Thymus (tissue), 11 donors: ENCODE data around the gene GOLGA8H. TPM values are rescaled to one million over a fixed set of nuclear protein-coding genes. Genes with fewer than 3 reads are reported as not detected.
"Not testable (repeated sequence)": the region's sequence is repeated elsewhere in the genome, so short reads cannot be mapped to it uniquely, and the experiment has no call there.

ENCODE experiments used
- DNase-seq, 9 donors: peaks; one replicate each; pipeline ENCODE4 v3.0.0-alpha.2; 2013; ENCODE audit warnings: low spot score in 9 of 9, low read depth in 6 of 9, missing footprints in 1 of 9
- H3K27ac ChIP-seq, 2 donors: one replicate each; pipeline ENCODE4 v1.5.1; 2013; ENCODE audit warnings: control low read depth in 1 of 2, low read depth in 1 of 2, low read length in 1 of 2, mild to moderate bottlenecking in 1 of 2, moderate library complexity in 1 of 2
- H3K27me3 ChIP-seq, 2 donors: one replicate each; pipeline ENCODE4 v1.5.1; 2013; ENCODE audit warnings: low read length in 1 of 2; ENCODE audit not compliant: control insufficient read depth in 2 of 2, insufficient read depth in 1 of 2
- H3K36me3 ChIP-seq, 2 donors: one replicate each; pipeline ENCODE4 v1.5.1; 2013; ENCODE audit warnings: low read length in 1 of 2, mild to moderate bottlenecking in 1 of 2, moderate library complexity in 1 of 2; ENCODE audit not compliant: control insufficient read depth in 2 of 2, insufficient read depth in 2 of 2
- H3K4me1 ChIP-seq, 2 donors: one replicate each; pipeline ENCODE4 v1.5.1; 2013; ENCODE audit warnings: low read length in 2 of 2; ENCODE audit not compliant: control insufficient read depth in 2 of 2, insufficient read depth in 2 of 2
- H3K4me3 ChIP-seq, 2 donors: one replicate each; pipeline ENCODE4 v1.5.1; 2013; ENCODE audit warnings: low read length in 2 of 2, control low read depth in 1 of 2, mild to moderate bottlenecking in 1 of 2
- H3K9me3 ChIP-seq, 2 donors: one replicate each; pipeline ENCODE4 v1.5.1; 2013; ENCODE audit warnings: low read length in 1 of 2, mild to moderate bottlenecking in 1 of 2; ENCODE audit not compliant: control insufficient read depth in 2 of 2, insufficient read depth in 1 of 2
- WGBS: extraction: QIAGEN DNeasy Blood & Tissue Kit; methylation state at CpG from one replicate; pipeline ENCODE4 v1.1.7; 2013; 5-methylcytosine and 5-hydroxymethylcytosine counted together
- polyA plus RNA-seq: library from polyadenylated mRNA; stranded (reverse); fragments of 200-250 nt; gene quantifications from one replicate; pipeline ENCODE4 v1.2.3, GENCODE V29; 2013
- total RNA-seq: library from RNA; stranded (reverse); fragments of 120-200 nt; gene quantifications from one replicate; pipeline ENCODE4 v1.2.4, GENCODE V29; 2013
- donor health status: healthy.

GOLGA8H gene
- total and polyA plus RNA-seq, 2 donors: 0.18 to 0.33 TPM

- under 1% methylated on average over 12 of the region's 22 CpGs for WGBS
- not testable (repeated sequence) for H3K36me3 ChIP-seq, H3K4me1 ChIP-seq, H3K27me3 ChIP-seq, H3K9me3 ChIP-seq
- peak overlapping the region; percentile 63 to 70 for H3K4me3 ChIP-seq
- H3K27ac ChIP-seq: peak overlapping the region; percentile 60 to 93
- DNase-seq: peak in 7 of 9 donors; percentile 8 to 55 (median 22)
Measured at GRCh38 chr15:30626194-30626565, 22.4 kb downstream of the GOLGA8H start.

- Histone ChIP-seq H3K4me3 (peak overlapping the region; percentile 63 to 70), H3K27ac (peak overlapping the region in 1 of 2 donors; percentile 17)
- H3K4me1 ChIP-seq, H3K9me3 ChIP-seq, H3K27me3 ChIP-seq, DNase-seq, H3K36me3 ChIP-seq: not testable (repeated sequence)
- under 1% methylated on average over 14 of the region's 20 CpGs for WGBS
Measured at GRCh38 chr15:30626632-30627031, 22.8 kb downstream of the GOLGA8H start.

GRCh38 chr15:30650012-30650929 is 46.4 kb downstream of the GOLGA8H start:
- 91% methylated on average over 5 of the region's 5 CpGs for WGBS
- H3K36me3 ChIP-seq: peaks cover 12 to 21% of the 10 kb centered on the region in 2 donors
- peak in 2 of 9 donors; percentile 2 to 10 for DNase-seq
- H3K27me3 ChIP-seq: no peaks in the 10 kb centered on the region
- H3K9me3 ChIP-seq: no peaks in the 10 kb centered on the region
- no peak overlapping the region for H3K4me3 ChIP-seq
- no peaks in the 10 kb centered on the region for H3K4me1 ChIP-seq
- no peak overlapping the region for H3K27ac ChIP-seq

GRCh38 chr15:30661154-30661553 is 57.3 kb downstream of the GOLGA8H start:
- H3K36me3 ChIP-seq: peaks cover 14 to 25% of the 10 kb centered on the region in 2 donors
- WGBS: 93% methylated on average over 1 of the region's 1 CpG
- not testable (repeated sequence) for H3K4me1 ChIP-seq, H3K4me3 ChIP-seq, H3K9me3 ChIP-seq, H3K27me3 ChIP-seq, H3K27ac ChIP-seq
- peak in 5 of 9 donors; percentile 2 to 30 (median 9) for DNase-seq

Other genes starting within 250 kb of the GOLGA8H start
- gene CHRFAM7A, start 210.5 kb upstream of the GOLGA8H start, total RNA-seq: 0.38 TPM
- gene CHRFAM7A, start 210.5 kb upstream of the GOLGA8H start, polyA plus RNA-seq: 1.9 TPM
- gene GOLGA8R, start 189.8 kb upstream of the GOLGA8H start, total RNA-seq: 0.80 TPM
- gene GOLGA8R, start 189.8 kb upstream of the GOLGA8H start, polyA plus RNA-seq: 0.73 TPM
- gene GOLGA8Q, start 52.0 kb upstream of the GOLGA8H start, total RNA-seq: 0.42 TPM
- gene GOLGA8Q, start 52.0 kb upstream of the GOLGA8H start, polyA plus RNA-seq: 0.34 TPM